Activated CD4-positive, alpha-beta T cell treated with anti-CD3 and anti-CD28 coated beads, Interleukin-2, amount 50 U/mL, for 24 hours (primary cell): ENCODE measurements around the gene FAM24B.

Source experiments
- DNase-seq, 2 donors: peaks; one replicate each; pipeline ENCODE4 v3.0.0-alpha.2; 2020; ENCODE audit warnings: low read depth in 1 of 2, low spot score in 1 of 2

The FAM24B gene

GRCh38 chr10:122828716-122829255 lies 50.6 kb downstream of the FAM24B start:
- DNase-seq: no peak

GRCh38 chr10:122827302-122827701 lies 52.1 kb downstream of the FAM24B start:
- no peak for DNase-seq

GRCh38 chr10:122822973-122823690 lies 56.2 kb downstream of the FAM24B start:
- DNase-seq: no peak

GRCh38 chr10:122821808-122822207 lies 57.6 kb downstream of the FAM24B start:
- no peak for DNase-seq

GRCh38 chr10:122815458-122815857 lies 63.9 kb downstream of the FAM24B start:
- no peak for DNase-seq

GRCh38 chr10:122814493-122814892 lies 64.9 kb downstream of the FAM24B start:
- DNase-seq: no peak

- DNase-seq: no peak
These were observed 66.6 kb downstream of the FAM24B start for GRCh38 chr10:122812751-122813150.

- DNase-seq: no peak
These were observed 77.1 kb downstream of the FAM24B start for GRCh38 chr10:122802282-122802681.
